Left colon (tissue), 2 donors: ENCODE data around the gene GNAI2. TPM values are rescaled to one million over a fixed set of nuclear protein-coding genes. Genes with fewer than 3 reads are reported as not detected.

Source experiments
- ATAC-seq: fragments of 200-7000 bp; cut with Tn5 transposase; one replicate; pipeline ENCODE4 v1.9.1; 2020; ENCODE audit warnings: mild to moderate bottlenecking, moderate library complexity
- DNase-seq, 2 donors: peaks; one replicate each; pipeline ENCODE4 v3.0.0-alpha.2; 2020
- intact Hi-C, 2 donors: fragments of 100-400 bp; cut with DNase I in 1 of 2; cut with micrococcal nuclease in 1 of 2; formaldehyde crosslinking; loops; one replicate each; pipeline versions ENCODE4 v1.11.2 to v1.14.0; 2022; cut with DNase I, micrococcal nuclease
- long read RNA-seq: library from polyadenylated mRNA; unstranded; transcript quantifications from one replicate; pipeline ENCODE4 v2.0.0, GENCODE V29; 2021
- total RNA-seq, 2 donors: library from RNA; stranded (reverse); fragmentation: NEBNext Ultra II Directional; extraction: Animal tissue kit (Norgen Biotek cat#: 25700); gene quantifications; one replicate each; pipeline ENCODE4 v1.2.1, GENCODE V29; 2021
- donor health status: DM: no; HTN: no; CAD: no.
- donor health status: DM: yes; HTN: yes; CAD: no.

GNAI2 gene
- 10 to 100 TPM; 46.1 to 81.3 TPM for total RNA-seq
- long read RNA-seq, transcript GNAI2-202 (9 exons, 2,464 nt): major isoform, 33 of 43 reads
- long read RNA-seq, partial matches to known transcripts: 4 of 43 reads
- long read RNA-seq, other reads (novel, unspliced or antisense): 3 of 43 reads

DNA sequence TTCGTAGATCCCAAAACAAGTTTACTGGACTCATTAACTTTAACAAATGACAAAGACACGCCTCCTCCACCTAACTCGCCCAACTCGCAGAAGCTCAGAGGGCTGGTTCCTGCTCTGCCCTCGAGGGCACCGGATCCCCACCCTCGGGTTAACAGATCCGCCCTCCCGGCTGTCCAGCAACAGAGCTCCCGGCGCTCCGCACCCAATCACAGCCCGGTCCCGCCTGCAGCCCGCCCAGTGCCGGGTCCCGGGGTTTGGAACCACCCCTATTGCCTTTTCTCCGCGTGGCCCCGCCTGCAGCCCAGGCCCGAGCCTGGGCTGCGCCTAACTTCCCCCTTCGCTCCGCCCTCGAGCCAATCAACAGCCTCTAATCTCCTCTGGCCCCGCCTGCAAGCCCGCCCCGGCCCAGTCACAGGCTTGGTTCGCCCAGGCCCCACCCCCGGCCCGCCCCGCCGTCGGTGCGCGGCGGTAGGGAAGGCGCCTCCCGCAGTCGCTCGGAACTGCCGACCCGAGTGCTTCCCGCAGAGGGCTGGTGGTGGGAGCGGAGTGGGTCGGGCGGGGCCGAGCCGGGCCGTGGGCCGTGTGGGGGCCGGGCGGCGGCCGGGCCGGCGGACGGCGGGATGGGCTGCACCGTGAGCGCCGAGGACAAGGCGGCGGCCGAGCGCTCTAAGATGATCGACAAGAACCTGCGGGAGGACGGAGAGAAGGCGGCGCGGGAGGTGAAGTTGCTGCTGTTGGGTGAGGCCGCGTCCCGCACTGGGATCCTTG lies at the start of gene GNAI2:
Gene GNAI2 (plus strand): TSS at position 489 of the 768 bp plus-strand sequence. CDS start 132 bp downstream, at position 621.
- intact Hi-C loops: no loop called here
- ATAC-seq (peak; percentile 87), DNase-seq (peak; percentile 98 to 99)

DNA sequence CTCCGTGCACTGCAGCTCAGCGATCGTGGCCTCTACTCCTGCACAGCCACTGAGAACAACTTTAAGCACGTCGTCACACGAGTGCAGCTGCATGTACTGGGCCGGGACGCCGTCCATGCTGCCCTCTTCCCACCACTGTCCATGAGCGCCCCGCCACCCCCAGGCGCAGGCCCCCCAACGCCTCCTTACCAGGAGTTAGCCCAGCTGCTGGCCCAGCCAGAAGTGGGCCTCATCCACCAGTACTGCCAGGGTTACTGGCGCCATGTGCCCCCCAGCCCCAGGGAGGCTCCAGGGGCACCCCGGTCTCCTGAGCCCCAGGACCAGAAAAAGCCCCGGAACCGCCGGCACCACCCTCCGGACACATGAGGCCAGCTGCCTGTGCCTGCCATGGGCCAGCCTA lies 48.3 kb upstream of the GNAI2 start:
- DNase-seq (no peak), ATAC-seq (no peak)
- intact Hi-C loops: loop anchor here in 1 of 2 donors (2.0 kb wide), 1 partner anchor 65 kb away; no protein-coding TSS in a partner anchor

GRCh38 chr3:50189274-50189673 lies 46.7 kb upstream of the GNAI2 start:
- intact Hi-C loops: no loop called here
- ATAC-seq: peak; percentile 87
- DNase-seq: peak; percentile 59 to 80

- DNase-seq (no peak), ATAC-seq (no peak)
- intact Hi-C loops: loop anchor here (5.0 to 10.0 kb wide), 2 partner anchors 82 to 85 kb away; partner anchors contain the start of gene LSMEM2 (in 1 of the 2)
Observed at GRCh38 chr3:50189989-50190388, 46.0 kb upstream of the GNAI2 start.

DNA sequence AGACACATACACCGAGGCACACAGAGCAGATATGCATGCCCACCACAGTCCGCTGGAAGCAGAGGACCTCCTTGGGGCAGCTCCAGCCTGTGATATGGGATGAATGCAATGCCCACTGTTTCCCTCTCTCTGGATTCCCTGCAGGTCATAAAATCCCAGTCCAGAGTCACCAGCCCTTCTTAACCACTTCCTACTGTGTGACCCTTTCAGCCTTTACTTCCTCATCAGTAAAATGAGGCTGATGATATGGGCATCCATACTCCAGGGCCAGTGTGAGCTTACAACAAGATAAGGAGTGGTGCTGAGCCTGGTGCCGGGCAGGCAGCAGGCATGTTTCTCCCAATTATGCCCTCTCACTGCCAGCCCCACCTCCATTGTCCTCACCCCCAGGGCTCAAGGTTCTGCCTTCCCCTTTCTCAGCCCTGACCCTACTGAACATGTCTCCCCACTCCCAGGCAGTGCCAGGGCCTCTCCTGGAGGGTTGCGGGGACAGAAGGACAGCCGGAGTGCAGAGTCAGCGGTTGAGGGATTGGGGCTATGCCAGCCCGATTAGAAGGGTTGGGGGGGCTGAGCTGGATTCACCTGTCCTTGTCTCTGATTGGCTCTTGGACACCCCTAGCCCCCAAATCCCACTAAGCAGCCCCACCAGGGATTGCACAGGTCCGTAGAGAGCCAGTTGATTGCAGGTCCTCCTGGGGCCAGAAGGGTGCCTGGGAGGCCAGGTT lies 44.9 kb upstream of the GNAI2 start, which contains the start of gene GNAT1:
Gene GNAT1 (plus strand): TSS at position 675 of the 725 bp plus-strand sequence. CDS start 116 bp downstream, outside the sequence.
- peak; percentile 22 for ATAC-seq
- DNase-seq: no peak
- intact Hi-C loops: loop anchor here (5.0 to 10.0 kb wide), 2 partner anchors 81 to 84 kb away; partner anchors contain the start of gene LSMEM2 (in 1 of the 2)

DNA sequence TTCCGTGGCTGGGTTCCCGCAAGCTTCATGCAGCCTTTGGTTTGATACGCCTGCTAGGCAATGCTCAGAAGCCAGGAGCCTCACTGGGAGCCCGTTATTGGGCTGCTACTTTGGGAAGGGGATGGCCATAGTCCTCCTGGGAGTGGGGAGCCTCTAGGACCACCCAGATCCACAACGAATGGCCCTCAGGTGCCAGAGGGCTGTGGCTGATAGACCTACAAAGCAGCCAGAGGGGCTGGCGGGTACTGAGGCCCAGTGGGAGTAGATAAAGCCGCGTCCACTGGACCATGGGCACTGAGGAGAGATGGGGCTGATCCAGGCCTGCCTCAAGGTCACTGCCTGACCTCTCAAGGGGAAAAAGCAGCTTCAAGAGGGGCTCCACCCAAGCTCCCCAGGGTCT lies 43.9 kb upstream of the GNAI2 start:
- intact Hi-C loops: loop anchor here (5.0 to 10.0 kb wide), 2 partner anchors 80 to 83 kb away; partner anchors contain the start of gene LSMEM2 (in 1 of the 2)

GRCh38 chr3:50192689-50193141 lies 43.3 kb upstream of the GNAI2 start:
- peak; percentile 39 for ATAC-seq
- peak in 1 of 2 donors; percentile 78 for DNase-seq
- intact Hi-C loops: loop anchor here (5.0 to 10.0 kb wide), 2 partner anchors 80 to 82 kb away; partner anchors contain the start of gene LSMEM2 (in 1 of the 2)

More for the DNA sequence above, 43.9 kb upstream of the GNAI2 start:
- DNase-seq (no peak), ATAC-seq (no peak)

- no peak for ATAC-seq
- no peak for DNase-seq
- intact Hi-C loops: loop anchor here (5.0 to 10.0 kb wide), 2 partner anchors 79 to 82 kb away; partner anchors contain the start of gene LSMEM2 (in 1 of the 2)
Observed at GRCh38 chr3:50193286-50193685, 42.7 kb upstream of the GNAI2 start.

DNA sequence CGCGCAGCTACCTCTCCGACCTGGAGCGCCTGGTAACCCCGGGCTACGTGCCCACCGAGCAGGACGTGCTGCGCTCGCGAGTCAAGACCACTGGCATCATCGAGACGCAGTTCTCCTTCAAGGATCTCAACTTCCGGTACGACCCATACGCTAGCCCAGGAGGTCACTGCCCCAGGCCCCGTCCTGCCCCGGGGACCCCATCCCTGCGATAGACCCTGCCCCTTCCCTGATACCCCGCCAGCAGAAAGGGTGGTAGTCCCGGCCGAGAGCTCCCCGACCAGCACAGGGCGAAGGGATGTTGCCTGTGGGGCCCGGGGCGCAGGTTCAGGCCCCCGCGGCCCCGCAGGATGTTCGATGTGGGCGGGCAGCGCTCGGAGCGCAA lies 42.3 kb upstream of the GNAI2 start:
- no peak for DNase-seq
- no peak for ATAC-seq
- intact Hi-C loops: loop anchor here (5.0 to 10.0 kb wide), 2 partner anchors 79 to 81 kb away; partner anchors contain the start of gene LSMEM2 (in 1 of the 2)

DNA sequence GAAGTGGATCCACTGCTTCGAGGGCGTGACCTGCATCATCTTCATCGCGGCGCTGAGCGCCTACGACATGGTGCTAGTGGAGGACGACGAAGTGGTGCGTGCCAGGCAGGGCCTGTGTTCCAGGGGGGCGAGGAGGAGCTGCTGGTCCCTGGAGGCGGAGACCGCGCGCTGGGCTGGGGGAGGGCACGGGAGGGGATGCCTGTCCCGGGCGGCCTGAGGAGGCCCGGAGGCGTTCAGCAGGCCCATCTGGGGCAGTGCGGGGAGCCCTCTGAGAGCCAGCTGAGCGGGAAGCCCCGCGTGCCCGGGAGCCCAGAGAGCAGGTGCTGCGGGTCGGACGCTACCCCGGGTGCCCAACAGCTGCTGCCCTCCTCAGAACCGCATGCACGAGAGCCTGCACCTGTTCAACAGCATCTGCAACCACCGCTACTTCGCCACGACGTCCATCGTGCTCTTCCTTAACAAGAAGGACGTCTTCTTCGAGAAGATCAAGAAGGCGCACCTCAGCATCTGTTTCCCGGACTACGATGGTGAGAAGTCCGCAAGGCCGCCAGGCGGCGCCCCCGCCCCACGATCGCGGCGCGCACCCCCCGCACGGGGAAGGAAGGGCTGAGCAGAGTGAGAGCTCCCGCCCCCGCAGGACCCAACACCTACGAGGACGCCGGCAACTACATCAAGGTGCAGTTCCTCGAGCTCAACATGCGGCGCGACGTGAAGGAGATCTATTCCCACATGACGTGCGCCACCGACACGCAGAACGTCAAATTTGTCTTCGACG lies 41.7 kb upstream of the GNAI2 start:
- ATAC-seq: peak; percentile 58
- intact Hi-C loops: loop anchor here (5.0 to 10.0 kb wide), 2 partner anchors 78 to 80 kb away; partner anchors contain the start of gene LSMEM2 (in 1 of the 2)
- peak; percentile 49 to 62 for DNase-seq

GRCh38 chr3:50194903-50195500 lies 41.0 kb upstream of the GNAI2 start:
- intact Hi-C loops: loop anchor here (5.0 to 10.0 kb wide), 2 partner anchors 77 to 80 kb away; partner anchors contain the start of gene LSMEM2 (in 1 of the 2)
- ATAC-seq (no peak), DNase-seq (no peak)

- intact Hi-C loops: loop anchor here in 1 of 2 donors (10.0 kb wide), 1 partner anchor 79 kb away; the partner anchor contains the start of gene LSMEM2
- ATAC-seq (peak; percentile 42), DNase-seq (no peak)
Observed at GRCh38 chr3:50195501-50196252, 40.3 kb upstream of the GNAI2 start.

DNA sequence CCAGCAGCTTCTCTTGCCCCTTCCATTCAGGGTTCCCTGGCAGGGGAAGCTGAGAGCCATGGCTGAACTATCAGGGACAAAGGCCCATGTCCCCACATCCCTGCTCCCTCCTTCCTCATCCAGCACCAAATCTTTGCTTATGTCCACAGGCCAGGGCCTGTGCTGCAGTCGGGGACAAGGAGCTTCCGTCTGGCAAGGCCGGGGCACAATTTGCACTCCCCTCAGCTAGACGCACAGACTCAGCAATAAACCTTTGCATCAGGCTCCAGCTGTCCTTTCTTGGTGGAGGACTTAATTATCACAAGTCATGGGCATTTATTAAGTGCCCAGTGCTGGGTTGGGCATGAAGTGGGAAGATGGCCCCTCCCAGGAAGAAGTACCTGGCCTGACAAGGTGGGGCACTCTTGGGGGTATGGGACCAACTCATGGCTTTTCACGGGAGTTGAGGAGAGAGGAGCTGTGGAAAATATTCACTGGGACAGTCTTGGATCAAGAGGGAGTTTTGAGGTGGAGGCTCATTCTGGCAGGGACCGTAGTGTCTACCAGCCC lies 39.7 kb upstream of the GNAI2 start:
- intact Hi-C loops: loop anchor here in 1 of 2 donors (10.0 kb wide), 1 partner anchor 78 kb away; the partner anchor contains the start of gene LSMEM2
- ATAC-seq (no peak), DNase-seq (no peak)

- no peak for DNase-seq
- peak; percentile 40 for ATAC-seq
Observed at GRCh38 chr3:50201573-50202315, 34.3 kb upstream of the GNAI2 start.

DNA sequence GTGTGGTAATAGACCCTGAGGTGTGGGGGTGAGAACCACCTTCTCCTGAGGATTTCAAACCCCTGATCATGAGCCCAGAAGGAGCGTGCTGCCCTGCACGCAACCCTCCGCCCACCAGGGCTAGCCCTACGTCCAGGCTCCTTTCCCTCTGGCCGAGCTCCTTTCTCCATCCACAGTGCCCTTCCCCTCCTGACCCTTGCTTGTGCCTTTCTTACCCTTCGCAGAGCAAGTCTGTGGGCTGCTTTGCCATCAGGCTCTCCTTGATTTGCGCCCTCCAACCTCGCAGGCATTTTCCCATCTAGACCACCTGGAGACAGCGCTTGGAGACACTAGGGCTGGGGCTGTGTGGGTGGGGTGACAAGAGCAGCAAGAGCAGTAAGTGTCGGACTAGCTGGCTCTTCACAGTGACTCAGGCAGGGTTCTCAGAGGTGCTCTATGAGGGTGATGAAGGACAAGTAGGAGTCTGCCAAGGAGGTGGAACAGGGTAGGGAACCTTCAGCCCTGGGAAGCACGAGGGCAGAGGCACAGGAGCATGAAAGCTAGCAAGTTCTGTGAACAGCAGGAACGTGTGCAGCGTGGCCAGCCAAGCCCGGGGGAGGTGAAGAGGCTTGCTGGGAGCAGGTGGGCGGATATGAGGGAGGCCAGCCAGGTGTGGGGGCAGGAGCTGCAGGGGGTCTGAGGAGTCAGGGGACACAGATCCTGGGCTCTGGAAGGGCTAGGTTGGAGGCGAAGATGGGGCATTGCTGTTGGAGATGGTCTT lies 33.5 kb upstream of the GNAI2 start:
- intact Hi-C loops: no loop called here
- ATAC-seq: no peak
- no peak for DNase-seq

More at GRCh38 chr3:50201573-50202315, 34.3 kb upstream of the GNAI2 start:
- intact Hi-C loops: no loop called here
